Upper lobe of right lung (tissue), 1 donor: ENCODE measurements around the gene RPL10A. TPM values are rescaled to one million over a fixed set of nuclear protein-coding genes. Genes with fewer than 3 reads are reported as not detected.

Source experiments
- ATAC-seq: fragments of 200-7000 bp; cut with Tn5 transposase; one replicate; pipeline ENCODE4 v1.9.1; 2020; ENCODE audit warnings: mild to moderate bottlenecking, moderate library complexity
- DNase-seq: peaks from one replicate; pipeline ENCODE4 v3.0.0-alpha.2; 2020
- H3K27ac ChIP-seq: fragments of 200-600 bp; one replicate; pipeline ENCODE4 v1.8.0; 2022
- H3K27me3 ChIP-seq: fragments of 200-600 bp; one replicate; pipeline ENCODE4 v1.8.0; 2022; ENCODE audit warnings: mild to moderate bottlenecking
- H3K36me3 ChIP-seq: fragments of 200-600 bp; one replicate; pipeline ENCODE4 v1.8.0; 2022
- H3K4me1 ChIP-seq: fragments of 200-600 bp; one replicate; pipeline ENCODE4 v1.8.0; 2022
- H3K4me3 ChIP-seq: fragments of 200-600 bp; one replicate; pipeline ENCODE4 v1.8.0; 2022; ENCODE audit warnings: mild to moderate bottlenecking
- H3K9me3 ChIP-seq: fragments of 200-600 bp; one replicate; pipeline ENCODE4 v1.8.0; 2022
- intact Hi-C: fragments of 100-400 bp; cut with DNase I; formaldehyde crosslinking; loops from one replicate; pipeline ENCODE4 v1.11.0; 2022
- total RNA-seq: library from RNA; stranded (reverse); fragmentation: NEBNext Ultra II Directional; extraction: Animal tissue kit (Norgen Biotek cat#: 25700); gene quantifications from one replicate; pipeline ENCODE4 v1.2.1, GENCODE V29; 2021
- TF ChIP-seq, protein P1 (sequence below): fragments of 200-600 bp; IDR thresholded peaks from one replicate; pipeline ENCODE4 v1.8.0; 2022; ENCODE audit warnings: antibody characterized with exemption
- donor health status: DM: no; HTN: yes; CAD: no; lungs with severe emphysema.

The RPL10A gene
- total RNA-seq, 1 donor from 2014 or later: 941 TPM

DNA sequence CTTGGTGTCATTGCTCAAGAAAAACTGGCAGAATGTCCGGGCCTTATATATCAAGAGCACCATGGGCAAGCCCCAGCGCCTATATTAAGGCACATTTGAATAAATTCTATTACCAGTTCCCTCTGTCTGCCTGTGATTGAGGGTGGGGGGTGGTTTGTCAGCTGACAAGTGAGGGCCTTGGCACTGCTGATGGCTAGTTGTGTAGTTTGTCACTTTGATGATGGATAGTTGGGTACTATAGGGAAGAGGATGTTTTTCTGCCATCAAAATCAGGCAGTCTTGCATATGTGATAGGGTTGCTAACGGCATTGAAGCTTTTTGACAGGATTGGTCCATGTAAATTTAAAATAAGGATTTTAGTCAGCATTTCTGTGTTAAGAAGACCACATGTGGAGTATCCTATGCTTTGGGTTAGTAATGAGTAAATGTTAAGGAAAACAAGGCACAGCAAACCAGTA, 2.5 kb downstream of the RPL10A start:
- H3K36me3 ChIP-seq: peaks cover 54% of the 10 kb centered on the region
- H3K27ac ChIP-seq: no peak overlapping the region
- no peak overlapping the region for H3K4me3 ChIP-seq

DNA sequence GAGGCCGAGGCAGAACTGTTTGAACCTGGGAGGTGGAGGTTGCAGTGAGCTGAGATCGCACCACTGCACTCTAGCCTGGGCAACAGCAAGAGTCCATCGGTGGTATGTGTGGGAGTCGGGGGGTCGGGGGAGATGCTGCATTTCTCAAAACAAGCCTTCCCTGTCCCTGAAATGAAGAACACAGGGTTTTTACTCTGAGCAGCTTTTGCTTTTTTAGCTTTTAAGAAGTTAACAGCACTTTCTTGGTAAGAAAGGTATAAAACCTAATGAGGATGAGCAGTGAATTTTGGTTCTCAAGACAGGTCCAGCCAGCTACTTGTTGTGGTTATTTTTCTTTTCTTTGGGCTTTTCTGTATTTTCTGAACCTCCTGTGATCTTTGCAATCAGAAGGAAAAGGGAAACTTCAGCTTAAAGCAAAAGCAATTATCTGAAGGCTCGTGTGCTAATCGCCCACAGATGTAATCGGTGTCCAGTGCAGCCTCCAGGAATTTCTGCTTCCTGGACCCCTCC, 3.7 kb downstream of the RPL10A start:
- intact Hi-C loops: no loop called here
- TF ChIP-seq, protein P1, sequence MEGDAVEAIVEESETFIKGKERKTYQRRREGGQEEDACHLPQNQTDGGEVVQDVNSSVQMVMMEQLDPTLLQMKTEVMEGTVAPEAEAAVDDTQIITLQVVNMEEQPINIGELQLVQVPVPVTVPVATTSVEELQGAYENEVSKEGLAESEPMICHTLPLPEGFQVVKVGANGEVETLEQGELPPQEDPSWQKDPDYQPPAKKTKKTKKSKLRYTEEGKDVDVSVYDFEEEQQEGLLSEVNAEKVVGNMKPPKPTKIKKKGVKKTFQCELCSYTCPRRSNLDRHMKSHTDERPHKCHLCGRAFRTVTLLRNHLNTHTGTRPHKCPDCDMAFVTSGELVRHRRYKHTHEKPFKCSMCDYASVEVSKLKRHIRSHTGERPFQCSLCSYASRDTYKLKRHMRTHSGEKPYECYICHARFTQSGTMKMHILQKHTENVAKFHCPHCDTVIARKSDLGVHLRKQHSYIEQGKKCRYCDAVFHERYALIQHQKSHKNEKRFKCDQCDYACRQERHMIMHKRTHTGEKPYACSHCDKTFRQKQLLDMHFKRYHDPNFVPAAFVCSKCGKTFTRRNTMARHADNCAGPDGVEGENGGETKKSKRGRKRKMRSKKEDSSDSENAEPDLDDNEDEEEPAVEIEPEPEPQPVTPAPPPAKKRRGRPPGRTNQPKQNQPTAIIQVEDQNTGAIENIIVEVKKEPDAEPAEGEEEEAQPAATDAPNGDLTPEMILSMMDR: no peak
- peaks cover 49% of the 10 kb centered on the region for H3K36me3 ChIP-seq
- DNase-seq (no peak), ATAC-seq (no peak)
- no peaks in the 10 kb centered on the region for H3K27me3 ChIP-seq
- H3K27ac ChIP-seq: no peak overlapping the region
- no peaks in the 10 kb centered on the region for H3K9me3 ChIP-seq
- no peak overlapping the region for H3K4me3 ChIP-seq
- peaks cover 16% of the 10 kb centered on the region for H3K4me1 ChIP-seq

More for the DNA sequence above, 2.5 kb downstream of the RPL10A start:
- Histone ChIP-seq H3K4me1 (peaks cover 16% of the 10 kb centered on the region), H3K9me3 (no peaks in the 10 kb centered on the region), H3K27me3 (no peaks in the 10 kb centered on the region)
- ATAC-seq (no peak), DNase-seq (no peak)
- intact Hi-C loops: no loop called here
- TF ChIP-seq, protein P1: no peak

GRCh38 chr6:35473075-35473849, 5.1 kb downstream of the RPL10A start:
- Histone ChIP-seq H3K4me1 (peaks cover 16% of the 10 kb centered on the region), H3K27me3 (no peaks in the 10 kb centered on the region), H3K9me3 (no peaks in the 10 kb centered on the region), H3K27ac (no peak overlapping the region), H3K4me3 (no peak overlapping the region), H3K36me3 (peaks cover 49% of the 10 kb centered on the region)
- TF ChIP-seq, protein P1: no peak
- intact Hi-C loops: no loop called here
- DNase-seq: no peak
- ATAC-seq: no peak

DNA sequence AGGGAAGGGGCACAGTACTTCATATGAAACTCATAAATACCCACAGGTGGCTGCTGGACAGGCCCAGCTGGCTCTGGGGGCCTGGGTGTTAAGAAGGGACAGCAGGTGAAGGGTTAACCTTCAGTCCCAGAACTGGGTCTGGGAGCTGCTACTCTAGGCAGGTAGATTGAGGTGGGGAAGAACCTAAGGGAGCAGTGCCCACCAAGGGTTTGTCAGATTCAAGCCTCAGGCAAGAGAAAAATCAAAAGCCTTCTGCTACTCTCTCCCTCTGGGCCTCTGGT, 5.6 kb downstream of the RPL10A start:
- Histone ChIP-seq H3K4me3 (no peak overlapping the region), H3K36me3 (peaks cover 49% of the 10 kb centered on the region), H3K27ac (no peak overlapping the region), H3K9me3 (no peaks in the 10 kb centered on the region), H3K4me1 (peaks cover 16% of the 10 kb centered on the region), H3K27me3 (no peaks in the 10 kb centered on the region)
- intact Hi-C loops: no loop called here
- TF ChIP-seq, protein P1: no peak
- DNase-seq (no peak), ATAC-seq (no peak)

- Histone ChIP-seq H3K4me3 (no peak overlapping the region), H3K4me1 (peaks cover 16% of the 10 kb centered on the region), H3K27me3 (no peaks in the 10 kb centered on the region), H3K27ac (no peak overlapping the region), H3K36me3 (peaks cover 49% of the 10 kb centered on the region), H3K9me3 (no peaks in the 10 kb centered on the region)
- DNase-seq (no peak), ATAC-seq (peak; percentile 3)
- intact Hi-C loops: no loop called here
- TF ChIP-seq, protein P1: no peak
Observed at GRCh38 chr6:35474131-35474941, 6.1 kb downstream of the RPL10A start.
